Mesothelial cell of epicardium (in vitro differentiated cells): ENCODE measurements around the gene TGFB3. TPM values are rescaled to one million over a fixed set of nuclear protein-coding genes. Genes with fewer than 3 reads are reported as not detected.

Source experiments
- DNase-seq, 2 experiments: peaks; one replicate each; pipeline ENCODE4 v3.0.0; 2021; ENCODE audit warnings: low spot score in 2 of 2; ENCODE audit not compliant: unreplicated experiment in 2 of 2
- H3K27ac Mint-ChIP-seq: 2 replicates; pipeline ENCODE4 v1.8.0; 2021; ENCODE audit warnings: mixed read lengths
- H3K27me3 Mint-ChIP-seq: 2 replicates; pipeline ENCODE4 v1.8.0; 2021; ENCODE audit warnings: low read depth, mixed read lengths
- H3K36me3 Mint-ChIP-seq: 2 replicates; pipeline ENCODE4 v1.8.0; 2021; ENCODE audit warnings: mixed read lengths
- H3K4me1 Mint-ChIP-seq: 2 replicates; pipeline ENCODE4 v1.8.0; 2021; ENCODE audit warnings: mixed read lengths
- H3K4me3 Mint-ChIP-seq: 2 replicates; pipeline ENCODE4 v1.8.0; 2021; ENCODE audit warnings: mild to moderate bottlenecking, moderate library complexity, mixed read lengths
- H3K9me3 Mint-ChIP-seq: 2 replicates; pipeline ENCODE4 v1.8.0; 2021; ENCODE audit warnings: mixed read lengths
- CTCF ChIP-seq: fragments of 200-600 bp; sonication (generic); IDR thresholded peaks from one replicate; pipeline ENCODE4 v1.5.0; 2021; ENCODE audit warnings: antibody characterized with exemption; ENCODE audit not compliant: unreplicated experiment
- total RNA-seq: library from RNA; stranded (reverse); gene quantifications from 3 replicates; pipeline ENCODE4 v1.2.1, GENCODE V29; 2021

Gene TGFB3
- total RNA-seq, 1 donor from 2014 or later: 62.0 TPM

GRCh38 chr14:75982266-75983018 is 647 bp upstream of the TGFB3 start:
- Mint-ChIP-seq H3K4me3 (peak overlapping the region; percentile 72), H3K27ac (peak overlapping the region; percentile 94), H3K27me3 (no peaks in the 10 kb centered on the region), H3K9me3 (no peaks in the 10 kb centered on the region), H3K36me3 (no peaks in the 10 kb centered on the region), H3K4me1 (peaks cover 60% of the 10 kb centered on the region)
- TF ChIP-seq CTCF: peak; percentile 76
- DNase-seq: peak; percentile 76 to 93

- Mint-ChIP-seq H3K9me3 (no peaks in the 10 kb centered on the region), H3K27ac (peak overlapping the region; percentile 94), H3K27me3 (no peaks in the 10 kb centered on the region), H3K4me3 (peak overlapping the region; percentile 72), H3K4me1 (peaks cover 58% of the 10 kb centered on the region), H3K36me3 (no peaks in the 10 kb centered on the region)
- no peak for DNase-seq
- no peak for TF ChIP-seq CTCF
These were observed 939 bp downstream of the TGFB3 start for GRCh38 chr14:75980856-75981255.

- Mint-ChIP-seq H3K27me3 (no peaks in the 10 kb centered on the region), H3K27ac (peak overlapping the region; percentile 94), H3K4me3 (peak overlapping the region; percentile 72), H3K36me3 (peaks cover 5% of the 10 kb centered on the region), H3K9me3 (no peaks in the 10 kb centered on the region), H3K4me1 (peaks cover 60% of the 10 kb centered on the region)
- no peak for TF ChIP-seq CTCF
- DNase-seq: no peak
These were observed 1.9 kb downstream of the TGFB3 start for GRCh38 chr14:75979648-75980565.

- Mint-ChIP-seq H3K4me3 (peak overlapping the region; percentile 72), H3K9me3 (no peaks in the 10 kb centered on the region), H3K27ac (peak overlapping the region; percentile 83), H3K4me1 (peaks cover 58% of the 10 kb centered on the region), H3K36me3 (peaks cover 5% of the 10 kb centered on the region), H3K27me3 (no peaks in the 10 kb centered on the region)
- peak; percentile 68 for TF ChIP-seq CTCF
- peak in 1 of 2 experiments; percentile 65 for DNase-seq
These were observed 2.7 kb downstream of the TGFB3 start for GRCh38 chr14:75979071-75979571.

- Mint-ChIP-seq H3K4me3 (peak overlapping the region; percentile 72), H3K9me3 (no peaks in the 10 kb centered on the region), H3K27me3 (no peaks in the 10 kb centered on the region), H3K4me1 (peaks cover 58% of the 10 kb centered on the region), H3K36me3 (peaks cover 5% of the 10 kb centered on the region), H3K27ac (peak overlapping the region; percentile 25)
- no peak for TF ChIP-seq CTCF
- no peak for DNase-seq
These were observed 3.5 kb downstream of the TGFB3 start for GRCh38 chr14:75978249-75978731.
